Fibroblast of lung (primary cell): ENCODE measurements around the gene ANXA2.

Source experiments
- EZH2 ChIP-seq: IDR thresholded peaks from 2 replicates; pipeline ENCODE4 v1.5.1; 2012; ENCODE audit warnings: low read length, control low read depth, mild to moderate bottlenecking; ENCODE audit errors: missing control alignments
- TF ChIP-seq, protein P1 (sequence below), 2 donors: IDR thresholded peaks in 1 of 2; conservative IDR thresholded peaks in 1 of 2; 1 replicate in 1 of 2; 2 replicates in 1 of 2; pipeline ENCODE4 v1.5.1; 2011 to 2012; ENCODE audit warnings: low read length in 2 of 2, control low read depth in 1 of 2, inconsistent platforms in 1 of 2, low read depth in 1 of 2, mild to moderate bottlenecking in 1 of 2

DNA sequence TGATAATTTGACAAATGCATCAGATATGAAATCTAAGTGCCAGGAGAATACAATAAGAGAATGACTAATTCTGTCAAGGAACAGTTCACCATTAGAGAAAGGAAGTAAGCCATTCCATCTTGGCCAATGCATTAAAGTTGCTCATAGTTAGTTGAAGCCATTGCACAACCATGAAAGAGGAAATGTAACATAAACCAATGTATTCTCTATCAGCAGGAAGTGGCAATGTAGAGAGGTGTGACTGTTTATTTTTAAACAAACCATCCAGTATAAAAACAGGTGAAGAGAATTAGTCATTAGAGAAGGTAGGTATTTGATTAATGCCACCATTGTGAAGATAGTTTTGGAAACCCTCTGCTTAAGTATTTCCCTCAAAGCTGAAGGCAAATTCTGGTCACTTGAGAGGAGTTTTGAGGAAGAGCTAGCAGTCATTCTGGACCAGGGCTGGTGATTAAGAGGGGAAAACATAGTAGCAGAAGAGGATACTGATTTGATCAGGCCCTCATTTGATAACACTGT, 10.7 kb upstream of the ANXA2 start:
- TF ChIP-seq, protein P1, sequence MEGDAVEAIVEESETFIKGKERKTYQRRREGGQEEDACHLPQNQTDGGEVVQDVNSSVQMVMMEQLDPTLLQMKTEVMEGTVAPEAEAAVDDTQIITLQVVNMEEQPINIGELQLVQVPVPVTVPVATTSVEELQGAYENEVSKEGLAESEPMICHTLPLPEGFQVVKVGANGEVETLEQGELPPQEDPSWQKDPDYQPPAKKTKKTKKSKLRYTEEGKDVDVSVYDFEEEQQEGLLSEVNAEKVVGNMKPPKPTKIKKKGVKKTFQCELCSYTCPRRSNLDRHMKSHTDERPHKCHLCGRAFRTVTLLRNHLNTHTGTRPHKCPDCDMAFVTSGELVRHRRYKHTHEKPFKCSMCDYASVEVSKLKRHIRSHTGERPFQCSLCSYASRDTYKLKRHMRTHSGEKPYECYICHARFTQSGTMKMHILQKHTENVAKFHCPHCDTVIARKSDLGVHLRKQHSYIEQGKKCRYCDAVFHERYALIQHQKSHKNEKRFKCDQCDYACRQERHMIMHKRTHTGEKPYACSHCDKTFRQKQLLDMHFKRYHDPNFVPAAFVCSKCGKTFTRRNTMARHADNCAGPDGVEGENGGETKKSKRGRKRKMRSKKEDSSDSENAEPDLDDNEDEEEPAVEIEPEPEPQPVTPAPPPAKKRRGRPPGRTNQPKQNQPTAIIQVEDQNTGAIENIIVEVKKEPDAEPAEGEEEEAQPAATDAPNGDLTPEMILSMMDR (conservative IDR thresholded peaks at IDR 0.05 in 1 of 2, IDR thresholded peaks at IDR 0.05 in 1 of 2; ENCODE audit: low read depth in 1 of 2, low read length in 2 of 2) = no peak
- TF ChIP-seq EZH2 = no peak
